HUES64 (cell line): ENCODE measurements around the gene SLC38A8.

Experiments used
- H3K27ac ChIP-seq: 2 replicates; pipeline ENCODE4 v1.7.0; 2013; ENCODE audit warnings: low read depth, low read length, inconsistent platforms
- H3K27me3 ChIP-seq: 2 replicates; pipeline ENCODE4 v1.6.1; 2013; ENCODE audit warnings: mild to moderate bottlenecking, low read length; ENCODE audit not compliant: insufficient read depth
- H3K36me3 ChIP-seq: 2 replicates; pipeline ENCODE4 v1.6.1; 2013; ENCODE audit warnings: mild to moderate bottlenecking, low read length; ENCODE audit not compliant: insufficient read depth
- H3K4me1 ChIP-seq: 2 replicates; pipeline ENCODE4 v1.6.1; 2013; ENCODE audit warnings: mild to moderate bottlenecking, low read length, moderate library complexity; ENCODE audit not compliant: insufficient read depth
- H3K4me3 ChIP-seq: 2 replicates; pipeline ENCODE4 v1.5.1; 2013; ENCODE audit warnings: mild to moderate bottlenecking, low read length, moderate library complexity
- H3K9ac ChIP-seq: 2 replicates; pipeline ENCODE4 v1.6.1; 2013; ENCODE audit warnings: mild to moderate bottlenecking, low read depth, low read length
- H3K9me3 ChIP-seq: 2 replicates; pipeline ENCODE4 v1.6.1; 2013; ENCODE audit warnings: low read depth, low read length; ENCODE audit not compliant: insufficient read depth
- WGBS: fragments of 150-250, 120-280 bp; methylation state at CpG from one replicate; pipeline ENCODE4 v1.1.7; 2013; ENCODE audit warnings: missing lambda C conversion rate; 5-methylcytosine and 5-hydroxymethylcytosine counted together

Gene SLC38A8

DNA sequence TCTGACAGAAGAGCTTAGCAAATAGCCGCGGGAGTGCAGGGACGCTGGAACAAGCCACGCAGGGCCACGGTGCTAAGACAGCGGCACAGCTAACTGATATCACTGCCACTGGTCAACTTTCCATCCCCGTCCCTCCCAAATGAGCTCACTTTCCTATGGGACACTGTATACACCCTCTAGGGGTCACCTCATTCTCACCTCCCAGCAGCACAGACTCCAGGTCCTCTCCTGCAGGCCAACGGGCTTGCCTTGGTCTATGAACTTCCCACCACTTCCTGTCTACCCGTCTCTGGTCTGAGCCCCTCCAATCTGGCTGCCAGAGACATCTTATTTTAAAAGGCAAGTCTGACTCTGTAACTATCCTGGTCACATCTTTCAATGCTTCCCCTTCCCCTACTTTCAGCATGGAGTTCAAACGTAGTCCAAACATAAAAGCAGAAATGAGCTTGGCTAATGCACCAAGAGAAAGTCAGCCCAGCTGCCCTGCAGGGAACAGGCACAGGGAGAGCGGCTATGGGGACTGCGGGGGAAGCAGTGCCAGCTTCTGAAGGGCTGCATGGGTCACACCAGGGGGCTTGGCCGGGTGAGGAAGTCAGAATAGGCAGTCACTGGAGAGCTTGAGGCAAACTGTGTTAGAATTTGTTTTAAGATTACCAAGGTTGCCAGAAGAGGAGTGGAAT lies 26.3 kb upstream of the SLC38A8 start:
- Histone ChIP-seq H3K36me3 (peaks cover 89% of the 10 kb centered on the region), H3K9me3 (no peaks in the 10 kb centered on the region), H3K4me1 (no peaks in the 10 kb centered on the region), H3K4me3 (no peak overlapping the region), H3K9ac (no peak overlapping the region), H3K27me3 (no peaks in the 10 kb centered on the region), H3K27ac (no peak overlapping the region)
- WGBS: 92% methylated on average over 13 of the region's 13 CpGs

GRCh38 chr16:84068041-84068440 lies 25.4 kb upstream of the SLC38A8 start:
- Histone ChIP-seq H3K27ac (no peak overlapping the region), H3K4me1 (peaks cover 2% of the 10 kb centered on the region; the same call in 1 of the 2 replicates), H3K9ac (no peak overlapping the region), H3K27me3 (no peaks in the 10 kb centered on the region), H3K36me3 (peaks cover 92% of the 10 kb centered on the region), H3K4me3 (no peak overlapping the region), H3K9me3 (no peaks in the 10 kb centered on the region)
- 93% methylated on average over 8 of the region's 8 CpGs for WGBS

GRCh38 chr16:84067640-84068039 lies 25.0 kb upstream of the SLC38A8 start:
- Histone ChIP-seq H3K9me3 (no peaks in the 10 kb centered on the region), H3K27me3 (no peaks in the 10 kb centered on the region), H3K36me3 (peaks cover 90% of the 10 kb centered on the region), H3K4me3 (no peak overlapping the region), H3K9ac (no peak overlapping the region), H3K27ac (no peak overlapping the region), H3K4me1 (peaks cover 4% of the 10 kb centered on the region; the same call in 1 of the 2 replicates)
- 95% methylated on average over 9 of the region's 9 CpGs for WGBS

DNA sequence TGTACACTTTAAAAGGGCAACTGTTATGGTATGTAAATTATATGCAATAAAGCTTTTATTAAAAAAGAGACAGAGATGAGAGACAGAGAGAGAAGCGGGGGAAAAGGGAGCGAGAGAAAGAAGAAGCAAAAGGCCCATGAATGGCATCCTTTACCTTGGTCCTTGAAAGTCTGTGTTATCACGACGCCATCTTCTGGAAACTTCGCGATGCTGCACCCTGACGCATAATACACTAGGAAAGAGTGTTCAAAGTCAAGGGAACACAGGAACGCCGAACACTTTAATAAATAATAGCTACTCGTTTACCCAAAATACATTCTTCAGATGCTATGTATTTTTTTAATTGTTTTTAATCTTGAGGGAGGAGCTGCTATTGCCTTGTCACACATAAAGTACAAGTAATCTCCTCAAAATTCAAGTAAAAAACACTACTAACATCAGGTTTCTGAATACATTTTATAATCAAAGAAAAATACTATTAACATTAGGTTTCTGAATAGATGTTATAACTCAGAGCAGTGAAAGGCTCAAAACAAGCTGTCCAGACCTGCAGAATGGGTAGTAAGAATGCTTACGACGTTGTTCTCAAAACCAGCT lies 23.0 kb upstream of the SLC38A8 start:
- peaks cover 89% of the 10 kb centered on the region for H3K36me3 ChIP-seq
- H3K9ac ChIP-seq: no peak overlapping the region
- H3K9me3 ChIP-seq: no peaks in the 10 kb centered on the region
- H3K4me1 ChIP-seq: peaks cover 7% of the 10 kb centered on the region; the same call in 1 of the 2 replicates
- WGBS: 46% methylated on average over 11 of the region's 12 CpGs
- H3K27ac ChIP-seq: no peak overlapping the region
- no peak overlapping the region for H3K4me3 ChIP-seq
- no peaks in the 10 kb centered on the region for H3K27me3 ChIP-seq

DNA sequence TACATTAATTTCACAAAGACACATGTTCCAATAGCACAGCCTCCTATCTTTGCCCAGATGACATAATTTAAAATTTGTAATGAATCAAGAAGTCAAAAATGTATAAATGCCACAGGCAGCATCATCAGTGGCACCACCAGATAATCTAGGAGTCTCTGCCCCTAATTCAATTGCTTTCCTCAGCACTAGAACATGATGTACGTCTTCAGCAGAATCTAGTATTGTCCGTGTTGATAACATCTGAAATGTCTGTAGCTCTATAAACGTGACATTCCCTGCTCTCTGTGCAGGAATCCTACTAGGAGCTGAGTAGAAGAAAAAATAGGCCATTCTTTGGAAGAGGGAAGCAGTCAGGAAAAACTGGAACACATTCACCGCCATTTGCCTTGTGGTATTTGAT lies 21.4 kb upstream of the SLC38A8 start:
- Histone ChIP-seq H3K27ac (no peak overlapping the region), H3K9ac (no peak overlapping the region), H3K4me1 (peaks cover 7% of the 10 kb centered on the region; the same call in 1 of the 2 replicates), H3K4me3 (no peak overlapping the region), H3K27me3 (no peaks in the 10 kb centered on the region), H3K36me3 (peaks cover 87% of the 10 kb centered on the region), H3K9me3 (no peaks in the 10 kb centered on the region)
- WGBS: 97% methylated on average over 4 of the region's 4 CpGs

GRCh38 chr16:84062734-84063640 lies 20.4 kb upstream of the SLC38A8 start:
- Histone ChIP-seq H3K4me1 (peaks cover 7% of the 10 kb centered on the region; the same call in 1 of the 2 replicates), H3K27me3 (no peaks in the 10 kb centered on the region), H3K9ac (no peak overlapping the region), H3K36me3 (peaks cover 87% of the 10 kb centered on the region), H3K4me3 (no peak overlapping the region), H3K9me3 (no peaks in the 10 kb centered on the region), H3K27ac (no peak overlapping the region)
- WGBS: 61% methylated on average over 25 of the region's 25 CpGs

DNA sequence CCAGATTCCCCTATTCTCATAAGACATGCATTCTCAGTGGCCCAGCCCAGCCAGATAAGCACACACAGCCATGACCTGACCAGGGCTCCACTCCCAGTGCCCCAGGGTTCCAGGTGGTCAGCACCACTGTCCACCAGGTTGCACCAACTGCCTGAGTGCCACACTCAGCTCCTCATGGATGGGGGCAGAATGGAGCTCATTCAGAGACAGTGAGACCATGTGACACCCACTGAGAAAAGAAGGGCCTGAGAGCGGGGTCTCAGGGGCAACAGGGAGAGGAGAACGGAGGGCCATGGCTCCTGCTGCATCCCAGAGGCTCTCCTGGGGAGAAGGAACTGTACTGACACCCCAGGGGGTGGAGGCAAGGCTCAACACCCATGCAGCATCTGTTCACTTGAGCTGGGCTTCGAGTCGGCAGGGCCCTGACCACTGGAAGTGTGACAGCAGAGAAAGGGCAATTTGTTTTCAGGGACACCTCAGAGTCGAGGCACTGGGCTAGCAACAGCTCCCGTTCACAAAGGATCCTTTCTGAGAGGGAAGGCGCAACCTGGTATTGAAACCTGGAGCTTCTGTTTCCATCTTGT lies 18.7 kb upstream of the SLC38A8 start:
- H3K4me1 ChIP-seq: peaks cover 7% of the 10 kb centered on the region; the same call in 1 of the 2 replicates
- H3K27me3 ChIP-seq: no peaks in the 10 kb centered on the region
- H3K9me3 ChIP-seq: no peaks in the 10 kb centered on the region
- no peak overlapping the region for H3K9ac ChIP-seq
- no peak overlapping the region for H3K27ac ChIP-seq
- H3K4me3 ChIP-seq: no peak overlapping the region
- H3K36me3 ChIP-seq: peaks cover 87% of the 10 kb centered on the region
- 89% methylated on average over 7 of the region's 7 CpGs for WGBS

DNA sequence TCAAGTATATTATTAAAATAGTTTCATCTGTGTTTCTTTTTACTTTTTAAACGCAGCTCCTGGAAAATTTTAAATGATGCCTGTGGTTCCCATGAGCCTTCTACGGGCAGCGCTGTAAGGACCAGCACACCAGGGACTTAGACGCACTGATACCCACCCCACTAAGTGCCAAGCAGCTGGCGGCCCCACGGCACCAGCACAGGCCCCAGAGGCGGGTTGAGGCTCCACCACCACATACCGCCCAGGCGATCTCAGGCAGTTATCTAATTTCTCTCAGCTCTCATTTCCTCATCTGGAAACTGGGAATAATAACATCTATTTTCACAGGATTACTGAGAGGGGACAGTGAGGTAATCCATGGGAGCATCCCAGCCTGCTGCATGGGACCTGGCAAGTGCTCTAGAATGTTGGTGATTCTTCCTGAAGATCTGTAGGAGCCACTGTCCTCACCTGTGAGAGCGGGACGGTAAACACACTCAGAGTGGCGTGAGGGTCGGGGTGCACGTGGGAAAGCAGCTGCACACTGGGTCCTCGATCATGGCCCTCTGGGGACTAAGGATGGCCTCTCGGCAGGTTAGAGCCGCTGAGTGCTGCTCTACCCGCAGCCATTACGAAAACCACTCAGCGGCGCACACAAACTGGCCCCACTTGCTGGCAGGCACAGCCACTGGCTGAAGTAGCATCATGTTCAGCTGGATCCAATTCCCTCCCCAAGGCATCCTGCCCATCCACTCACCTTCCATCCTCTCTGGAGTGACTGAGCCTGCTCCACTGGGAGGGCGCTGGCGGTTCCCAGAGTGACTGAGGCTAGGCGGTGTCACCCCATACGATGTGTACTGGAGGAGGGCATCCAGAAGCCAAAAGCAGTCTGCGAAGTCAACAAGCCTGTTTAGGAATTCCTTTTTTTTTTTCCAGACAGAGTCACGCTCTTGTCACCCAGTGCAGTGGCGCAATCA lies 17.6 kb upstream of the SLC38A8 start:
- no peak overlapping the region for H3K27ac ChIP-seq
- 96% methylated on average over 28 of the region's 28 CpGs for whole genome bisulfite sequencing
- no peaks in the 10 kb centered on the region for H3K27me3 ChIP-seq
- no peak overlapping the region for H3K4me3 ChIP-seq
- H3K4me1 ChIP-seq: peaks cover 7% of the 10 kb centered on the region; the same call in 1 of the 2 replicates
- H3K9me3 ChIP-seq: no peaks in the 10 kb centered on the region
- no peak overlapping the region for H3K9ac ChIP-seq
- H3K36me3 ChIP-seq: peaks cover 86% of the 10 kb centered on the region

- Histone ChIP-seq H3K4me1 (peaks cover 10% of the 10 kb centered on the region; the same call in 1 of the 2 replicates), H3K27me3 (no peaks in the 10 kb centered on the region), H3K4me3 (no peak overlapping the region), H3K27ac (no peak overlapping the region), H3K9ac (no peak overlapping the region), H3K9me3 (no peaks in the 10 kb centered on the region), H3K36me3 (peaks cover 83% of the 10 kb centered on the region)
- 95% methylated on average over 11 of the region's 11 CpGs for WGBS
Measured at GRCh38 chr16:84059111-84059510, 16.5 kb upstream of the SLC38A8 start.

DNA sequence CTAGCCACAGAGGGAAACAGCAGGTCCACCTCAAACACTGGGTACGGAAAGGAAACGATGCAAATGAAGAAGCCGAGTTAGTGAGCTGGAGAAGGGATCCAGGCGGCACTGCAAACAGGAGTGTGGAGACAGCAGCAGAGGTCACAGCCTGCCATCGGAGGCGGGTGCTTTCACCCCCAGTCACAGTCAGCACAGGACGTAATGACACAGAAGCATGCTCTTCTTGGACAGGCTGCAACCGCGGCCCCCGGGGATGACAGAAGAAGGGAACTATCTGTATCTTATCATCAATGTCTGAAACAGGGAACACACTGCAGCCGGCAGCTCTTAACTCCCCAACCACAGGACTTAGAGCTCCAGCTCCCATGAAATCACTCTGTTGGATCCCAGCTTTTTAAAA lies 16.1 kb upstream of the SLC38A8 start:
- H3K36me3 ChIP-seq: peaks cover 83% of the 10 kb centered on the region

More for the DNA sequence above, 16.1 kb upstream of the SLC38A8 start:
- WGBS: 95% methylated on average over 11 of the region's 11 CpGs
- no peak overlapping the region for H3K9ac ChIP-seq
- H3K9me3 ChIP-seq: no peaks in the 10 kb centered on the region
- H3K27ac ChIP-seq: no peak overlapping the region
- peaks cover 10% of the 10 kb centered on the region; the same call in 1 of the 2 replicates for H3K4me1 ChIP-seq
- no peak overlapping the region for H3K4me3 ChIP-seq
- H3K27me3 ChIP-seq: no peaks in the 10 kb centered on the region
